Panc1 (cell line): ENCODE measurements around the gene GPATCH3.

Source experiments
- CTCF ChIP-seq: fragments of 450-650 bp; IDR thresholded peaks from 2 replicates; pipeline ENCODE4 v1.5.1; 2017; ENCODE audit warnings: mild to moderate bottlenecking
- POLR2AphosphoS5 ChIP-seq: IDR thresholded peaks from 2 replicates; pipeline ENCODE4 v1.6.1; 2012; ENCODE audit warnings: mild to moderate bottlenecking, low read depth, low read length, moderate library complexity
- SIN3A ChIP-seq: IDR thresholded peaks from 2 replicates; pipeline ENCODE4 v1.6.1; 2012; ENCODE audit warnings: low read depth, mild to moderate bottlenecking, low read length, moderate library complexity, borderline replicate concordance; ENCODE audit not compliant: insufficient read depth
- TF ChIP-seq, protein P1 (sequence below), 2 experiments: IDR thresholded peaks; 2 replicates each; pipeline ENCODE4 v1.6.1; 2011 to 2012; ENCODE audit warnings: low read depth in 2 of 2, control low read depth in 1 of 2, low read length in 1 of 2, mild to moderate bottlenecking in 1 of 2, moderate library complexity in 1 of 2; ENCODE audit not compliant: insufficient read depth in 1 of 2

GRCh38 chr1:26858160-26858559, 42.1 kb downstream of the GPATCH3 start:
- TF ChIP-seq CTCF (no peak), POLR2AphosphoS5 (no peak), SIN3A (no peak)
- TF ChIP-seq, protein P1, sequence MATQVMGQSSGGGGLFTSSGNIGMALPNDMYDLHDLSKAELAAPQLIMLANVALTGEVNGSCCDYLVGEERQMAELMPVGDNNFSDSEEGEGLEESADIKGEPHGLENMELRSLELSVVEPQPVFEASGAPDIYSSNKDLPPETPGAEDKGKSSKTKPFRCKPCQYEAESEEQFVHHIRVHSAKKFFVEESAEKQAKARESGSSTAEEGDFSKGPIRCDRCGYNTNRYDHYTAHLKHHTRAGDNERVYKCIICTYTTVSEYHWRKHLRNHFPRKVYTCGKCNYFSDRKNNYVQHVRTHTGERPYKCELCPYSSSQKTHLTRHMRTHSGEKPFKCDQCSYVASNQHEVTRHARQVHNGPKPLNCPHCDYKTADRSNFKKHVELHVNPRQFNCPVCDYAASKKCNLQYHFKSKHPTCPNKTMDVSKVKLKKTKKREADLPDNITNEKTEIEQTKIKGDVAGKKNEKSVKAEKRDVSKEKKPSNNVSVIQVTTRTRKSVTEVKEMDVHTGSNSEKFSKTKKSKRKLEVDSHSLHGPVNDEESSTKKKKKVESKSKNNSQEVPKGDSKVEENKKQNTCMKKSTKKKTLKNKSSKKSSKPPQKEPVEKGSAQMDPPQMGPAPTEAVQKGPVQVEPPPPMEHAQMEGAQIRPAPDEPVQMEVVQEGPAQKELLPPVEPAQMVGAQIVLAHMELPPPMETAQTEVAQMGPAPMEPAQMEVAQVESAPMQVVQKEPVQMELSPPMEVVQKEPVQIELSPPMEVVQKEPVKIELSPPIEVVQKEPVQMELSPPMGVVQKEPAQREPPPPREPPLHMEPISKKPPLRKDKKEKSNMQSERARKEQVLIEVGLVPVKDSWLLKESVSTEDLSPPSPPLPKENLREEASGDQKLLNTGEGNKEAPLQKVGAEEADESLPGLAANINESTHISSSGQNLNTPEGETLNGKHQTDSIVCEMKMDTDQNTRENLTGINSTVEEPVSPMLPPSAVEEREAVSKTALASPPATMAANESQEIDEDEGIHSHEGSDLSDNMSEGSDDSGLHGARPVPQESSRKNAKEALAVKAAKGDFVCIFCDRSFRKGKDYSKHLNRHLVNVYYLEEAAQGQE (IDR thresholded peaks at IDR 0.05; ENCODE audit: insufficient read depth in 1 of 2, low read depth in 2 of 2, low read length in 1 of 2), result no peak
